Measurements from ENCODE around the gene NANP. TPM values are rescaled to one million over a fixed set of nuclear protein-coding genes. Genes with fewer than 3 reads are reported as not detected.
A peak's percentile ranks its signal among the peaks of the same experiment; 100 is the strongest.
"Not testable (repeated sequence)": the region's sequence is repeated elsewhere in the genome, so short reads cannot be mapped to it uniquely, and the experiment has no call there.

The NANP gene
- 10.0 TPM in 2 replicates for total RNA-seq

- DNase-seq: peak; percentile 96
- Mint-ChIP-seq H3K9me3 (peaks cover 10% of the 10 kb centered on the region), H3K4me1 (peaks cover 30% of the 10 kb centered on the region), H3K36me3 (ENCODE audit: low read depth) (peaks cover 18% of the 10 kb centered on the region), H3K27me3 (no peaks in the 10 kb centered on the region), H3K4me3 (peak within 1 kb of the TSS; percentile 85), H3K27ac (peak within 1 kb of the TSS; percentile 98)
- intact Hi-C loops (cut with micrococcal nuclease): loop anchor here (1.0 to 5.0 kb wide), 6 partner anchors 21 to 377 kb away; partner anchors contain the start of genes ABHD12, GINS1, NINL and PYGB
These were observed at the start of gene NANP for GRCh38 chr20:25623736-25624499. Gene NANP, minus strand, starts transcription at chr20:25624014. Its CDS starts 66 bp downstream, at chr20:25623948.

GRCh38 chr20:25672659-25673235 is 48.9 kb upstream of the NANP start:
- no peak overlapping the region for H3K27ac Mint-ChIP-seq
- no peak overlapping the region for H3K4me3 Mint-ChIP-seq
- no peak for DNase-seq
- intact Hi-C loops (cut with micrococcal nuclease): no loop called here
- no peaks in the 10 kb centered on the region for H3K9me3 Mint-ChIP-seq
- no peaks in the 10 kb centered on the region for H3K27me3 Mint-ChIP-seq
- H3K4me1 Mint-ChIP-seq: peaks cover 13% of the 10 kb centered on the region
- H3K36me3 Mint-ChIP-seq (ENCODE audit: low read depth): peaks cover 49% of the 10 kb centered on the region

- Mint-ChIP-seq H3K4me1 (peaks cover 5% of the 10 kb centered on the region), H3K27ac (no peak overlapping the region), H3K27me3 (no peaks in the 10 kb centered on the region), H3K4me3 (no peak overlapping the region), H3K36me3 (ENCODE audit: low read depth) (peaks cover 24% of the 10 kb centered on the region), H3K9me3 (no peaks in the 10 kb centered on the region)
- DNase-seq: no peak
- intact Hi-C loops (cut with micrococcal nuclease): no loop called here
These were observed 46.1 kb upstream of the NANP start for GRCh38 chr20:25669826-25670422.

GRCh38 chr20:25668446-25668845 is 44.6 kb upstream of the NANP start:
- Mint-ChIP-seq H3K36me3 (ENCODE audit: low read depth) (peaks cover 12% of the 10 kb centered on the region), H3K27me3 (no peaks in the 10 kb centered on the region), H3K4me1 (peaks cover 5% of the 10 kb centered on the region), H3K27ac (no peak overlapping the region), H3K4me3 (no peak overlapping the region), H3K9me3 (no peaks in the 10 kb centered on the region)
- no peak for DNase-seq
- intact Hi-C loops (cut with micrococcal nuclease): no loop called here

GRCh38 chr20:25659999-25660398 is 36.2 kb upstream of the NANP start:
- Mint-ChIP-seq H3K4me3 (no peak overlapping the region), H3K36me3 (ENCODE audit: low read depth) (peaks cover 2% of the 10 kb centered on the region)
- intact Hi-C loops (cut with micrococcal nuclease): no loop called here

GRCh38 chr20:25654487-25654886 is 30.7 kb upstream of the NANP start:
- no peak for DNase-seq
- Mint-ChIP-seq H3K36me3 (ENCODE audit: low read depth) (peaks cover 4% of the 10 kb centered on the region), H3K4me1 (peaks cover 4% of the 10 kb centered on the region), H3K9me3 (no peaks in the 10 kb centered on the region), H3K27ac (no peak overlapping the region), H3K4me3 (no peak overlapping the region), H3K27me3 (no peaks in the 10 kb centered on the region)
- intact Hi-C loops (cut with micrococcal nuclease): no loop called here

More at GRCh38 chr20:25659999-25660398, 36.2 kb upstream of the NANP start:
- H3K9me3 Mint-ChIP-seq: no peaks in the 10 kb centered on the region
- no peak overlapping the region for H3K27ac Mint-ChIP-seq
- H3K27me3 Mint-ChIP-seq: no peaks in the 10 kb centered on the region
- no peak for DNase-seq
- H3K4me1 Mint-ChIP-seq: peaks cover 6% of the 10 kb centered on the region

GRCh38 chr20:25652866-25653265 is 29.1 kb upstream of the NANP start:
- DNase-seq; H3K4me1 Mint-ChIP-seq; H3K27me3 Mint-ChIP-seq; intact Hi-C loops (cut with micrococcal nuclease); H3K9me3 Mint-ChIP-seq; H3K36me3 Mint-ChIP-seq (ENCODE audit: low read depth); H3K4me3 Mint-ChIP-seq; H3K27ac Mint-ChIP-seq: not testable (repeated sequence)

GRCh38 chr20:25644814-25645213 is 21.0 kb upstream of the NANP start:
- H3K4me1 Mint-ChIP-seq: peaks cover 4% of the 10 kb centered on the region
- no peak for DNase-seq
- H3K4me3 Mint-ChIP-seq: no peak overlapping the region
- H3K9me3 Mint-ChIP-seq: no peaks in the 10 kb centered on the region
- peaks cover 17% of the 10 kb centered on the region for H3K36me3 Mint-ChIP-seq (ENCODE audit: low read depth)
- H3K27me3 Mint-ChIP-seq: no peaks in the 10 kb centered on the region
- intact Hi-C loops (cut with micrococcal nuclease): no loop called here
- no peak overlapping the region for H3K27ac Mint-ChIP-seq

- peaks cover 4% of the 10 kb centered on the region for H3K4me1 Mint-ChIP-seq
- no peak overlapping the region for H3K4me3 Mint-ChIP-seq
- intact Hi-C loops (cut with micrococcal nuclease): no loop called here
- no peaks in the 10 kb centered on the region for H3K27me3 Mint-ChIP-seq
- H3K27ac Mint-ChIP-seq: no peak overlapping the region
- no peak for DNase-seq
- peaks cover 18% of the 10 kb centered on the region for H3K36me3 Mint-ChIP-seq (ENCODE audit: low read depth)
- no peaks in the 10 kb centered on the region for H3K9me3 Mint-ChIP-seq
These were observed 19.9 kb upstream of the NANP start for GRCh38 chr20:25643716-25644115.

GRCh38 chr20:25637247-25637646 is 13.4 kb upstream of the NANP start:
- Mint-ChIP-seq H3K36me3 (ENCODE audit: low read depth) (peaks cover 36% of the 10 kb centered on the region), H3K4me1 (no peaks in the 10 kb centered on the region), H3K27ac (no peak overlapping the region), H3K4me3 (no peak overlapping the region), H3K9me3 (peaks cover 10% of the 10 kb centered on the region), H3K27me3 (no peaks in the 10 kb centered on the region)
- intact Hi-C loops (cut with micrococcal nuclease): no loop called here
- DNase-seq: no peak

GRCh38 chr20:25632940-25633790 is 9.4 kb upstream of the NANP start:
- Mint-ChIP-seq H3K4me1 (peaks cover 1% of the 10 kb centered on the region), H3K27me3 (no peaks in the 10 kb centered on the region), H3K9me3 (peaks cover 27% of the 10 kb centered on the region), H3K4me3 (no peak overlapping the region), H3K27ac (no peak overlapping the region), H3K36me3 (ENCODE audit: low read depth) (peaks cover 38% of the 10 kb centered on the region)
- intact Hi-C loops (cut with micrococcal nuclease): no loop called here
- DNase-seq: no peak

- H3K36me3 Mint-ChIP-seq (ENCODE audit: low read depth): peaks cover 30% of the 10 kb centered on the region
- H3K4me1 Mint-ChIP-seq; H3K27ac Mint-ChIP-seq; H3K4me3 Mint-ChIP-seq; DNase-seq; H3K27me3 Mint-ChIP-seq; intact Hi-C loops (cut with micrococcal nuclease): not testable (repeated sequence)
- peaks cover 25% of the 10 kb centered on the region for H3K9me3 Mint-ChIP-seq
These were observed 6.8 kb upstream of the NANP start for GRCh38 chr20:25630615-25631014.

GRCh38 chr20:25629816-25630499 is 6.1 kb upstream of the NANP start:
- Mint-ChIP-seq H3K27me3 (no peaks in the 10 kb centered on the region), H3K4me1 (peaks cover 1% of the 10 kb centered on the region), H3K9me3 (peaks cover 25% of the 10 kb centered on the region), H3K4me3 (no peak overlapping the region), H3K36me3 (ENCODE audit: low read depth) (peaks cover 24% of the 10 kb centered on the region), H3K27ac (no peak overlapping the region)
- intact Hi-C loops (cut with micrococcal nuclease): no loop called here
- DNase-seq: no peak

Measured in activated CD4-positive, alpha-beta T cell treated with anti-CD3 and anti-CD28 coated beads, Interleukin-2, amount 10 ng/mL, durations not matched to agents 24 days and 14 days (primary cell).